Muscle of leg (tissue), 11 donors: Measurements from ENCODE around the gene ELANE. TPM values are rescaled to one million over a fixed set of nuclear protein-coding genes. Genes with fewer than 3 reads are reported as not detected.
"Not testable (repeated sequence)": the region's sequence is repeated elsewhere in the genome, so short reads cannot be mapped to it uniquely, and the experiment has no call there.

Source experiments
- DNase-seq: peaks from one replicate; pipeline ENCODE4 v3.0.0; 2013
- H3K27ac ChIP-seq: one replicate; pipeline ENCODE4 v1.5.1; 2013; ENCODE audit warnings: mild to moderate bottlenecking, low read length, control low read depth
- H3K27me3 ChIP-seq: one replicate; pipeline ENCODE4 v1.6.1; 2013; ENCODE audit warnings: low read length; ENCODE audit not compliant: control insufficient read depth, insufficient read depth
- H3K36me3 ChIP-seq: one replicate; pipeline ENCODE4 v1.6.1; 2013; ENCODE audit warnings: low read length; ENCODE audit not compliant: control insufficient read depth, insufficient read depth
- H3K4me1 ChIP-seq: one replicate; pipeline ENCODE4 v1.6.1; 2013; ENCODE audit warnings: low read length; ENCODE audit not compliant: control insufficient read depth, insufficient read depth
- H3K4me3 ChIP-seq: one replicate; pipeline ENCODE4 v1.5.1; 2013; ENCODE audit warnings: low read length, control low read depth
- H3K9me3 ChIP-seq: replicated peaks from 2 replicates; pipeline ENCODE4 v1.6.1; 2013; ENCODE audit warnings: low read depth, low read length; ENCODE audit not compliant: control insufficient read depth
- WGBS: methylation state at CpG from one replicate; pipeline ENCODE4 v1.1.5; 2013; ENCODE audit warnings: missing lambda C conversion rate; ENCODE audit not compliant: insufficient coverage; 5-methylcytosine and 5-hydroxymethylcytosine counted together
- polyA plus RNA-seq, 8 donors: library from polyadenylated mRNA; unstranded; fragments of 120-200 nt; gene quantifications; one replicate each; pipeline versions ENCODE4 v1.2.1 to v1.2.3, GENCODE V29; 2013; ENCODE audit warnings: inconsistent platforms in 1 of 8, low replicate concordance in 1 of 8; ENCODE audit not compliant: insufficient read length in 8 of 8, insufficient read depth in 1 of 8
- total RNA-seq: library from RNA; stranded (reverse); fragments of 120-200 nt; gene quantifications from one replicate; pipeline ENCODE4 v1.2.4, GENCODE V29; 2013

Gene ELANE
- total and polyA plus RNA-seq, 9 donors = 0.22 to 4.4 (median 0.67) TPM

DNA sequence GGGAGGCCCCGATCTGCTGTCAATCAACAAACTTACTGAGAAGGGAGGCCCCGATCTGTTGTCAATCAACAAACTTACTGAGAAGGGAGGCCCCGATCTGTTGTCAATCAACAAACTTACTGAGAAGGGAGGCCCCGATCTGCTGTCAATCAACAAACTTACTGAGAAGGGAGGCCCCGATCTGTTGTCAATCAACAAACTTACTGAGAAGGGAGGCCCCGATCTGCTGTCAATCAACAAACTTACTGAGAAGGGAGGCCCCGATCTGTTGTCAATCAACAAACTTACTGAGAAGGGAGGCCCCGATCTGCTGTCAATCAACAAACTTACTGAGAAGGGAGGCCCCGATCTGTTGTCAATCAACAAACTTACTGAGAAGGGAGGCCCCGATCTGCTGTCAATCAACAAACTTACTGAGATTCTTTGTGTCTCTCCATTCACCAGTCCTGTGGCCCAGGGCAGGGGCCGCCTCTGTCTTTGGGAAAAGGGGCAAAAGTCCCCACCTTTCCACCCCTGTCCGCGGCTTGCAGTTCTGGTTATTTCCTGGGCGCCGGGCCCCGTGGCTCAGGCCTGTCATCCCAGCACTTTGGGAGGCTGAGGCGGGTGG is 1.6 kb downstream of the ELANE start:
- not testable (repeated sequence) for DNase-seq, H3K4me1 ChIP-seq, H3K9me3 ChIP-seq, H3K4me3 ChIP-seq, H3K27ac ChIP-seq, H3K36me3 ChIP-seq
- WGBS = 100% methylated on average over 5 of the region's 17 CpGs
- peaks cover 49% of the 10 kb centered on the region for H3K27me3 ChIP-seq

GRCh38 chr19:854549-854948 is 2.4 kb downstream of the ELANE start:
- Histone ChIP-seq H3K4me1 (peaks cover 14% of the 10 kb centered on the region), H3K27me3 (peaks cover 55% of the 10 kb centered on the region), H3K36me3 (no peaks in the 10 kb centered on the region), H3K4me3 (no peak overlapping the region), H3K27ac (no peak overlapping the region), H3K9me3 (no peaks in the 10 kb centered on the region)
- DNase-seq = no peak
- WGBS = 100% methylated on average over 1 of the region's 6 CpGs

GRCh38 chr19:855142-855541 is 3.0 kb downstream of the ELANE start:
- Histone ChIP-seq H3K36me3 (no peaks in the 10 kb centered on the region), H3K27me3 (peaks cover 61% of the 10 kb centered on the region), H3K27ac (no peak overlapping the region), H3K4me1 (peaks cover 18% of the 10 kb centered on the region), H3K9me3 (no peaks in the 10 kb centered on the region), H3K4me3 (no peak overlapping the region)
- WGBS = 90% methylated on average over 7 of the region's 12 CpGs
- DNase-seq = no peak

DNA sequence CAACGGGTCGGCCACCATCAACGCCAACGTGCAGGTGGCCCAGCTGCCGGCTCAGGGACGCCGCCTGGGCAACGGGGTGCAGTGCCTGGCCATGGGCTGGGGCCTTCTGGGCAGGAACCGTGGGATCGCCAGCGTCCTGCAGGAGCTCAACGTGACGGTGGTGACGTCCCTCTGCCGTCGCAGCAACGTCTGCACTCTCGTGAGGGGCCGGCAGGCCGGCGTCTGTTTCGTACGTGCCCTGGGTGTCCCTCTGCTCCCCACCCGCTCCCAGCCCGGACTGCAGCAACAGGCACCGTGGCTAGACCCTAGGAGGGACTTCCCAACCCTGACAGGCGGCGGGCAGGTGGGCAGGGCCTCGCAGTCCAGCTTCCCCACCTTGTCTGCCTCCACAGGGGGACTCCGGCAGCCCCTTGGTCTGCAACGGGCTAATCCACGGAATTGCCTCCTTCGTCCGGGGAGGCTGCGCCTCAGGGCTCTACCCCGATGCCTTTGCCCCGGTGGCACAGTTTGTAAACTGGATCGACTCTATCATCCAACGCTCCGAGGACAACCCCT is 3.5 kb downstream of the ELANE start:
- WGBS = 66% methylated on average over 28 of the region's 40 CpGs
- Histone ChIP-seq H3K27ac (no peak overlapping the region), H3K36me3 (no peaks in the 10 kb centered on the region), H3K9me3 (no peaks in the 10 kb centered on the region), H3K27me3 (peaks cover 65% of the 10 kb centered on the region), H3K4me1 (peaks cover 14% of the 10 kb centered on the region), H3K4me3 (no peak overlapping the region)
- no peak for DNase-seq

- Histone ChIP-seq H3K27ac (no peak overlapping the region), H3K4me1 (peaks cover 13% of the 10 kb centered on the region), H3K4me3 (no peak overlapping the region), H3K36me3 (no peaks in the 10 kb centered on the region), H3K9me3 (no peaks in the 10 kb centered on the region), H3K27me3 (peaks cover 65% of the 10 kb centered on the region)
- WGBS = 90% methylated on average over 2 of the region's 9 CpGs
- DNase-seq = no peak
Measured at GRCh38 chr19:858284-858683, 6.2 kb downstream of the ELANE start.

GRCh38 chr19:858868-859843 is 7.1 kb downstream of the ELANE start, which contains the start of gene CFD:
Gene CFD, plus strand, starts transcription at chr19:859664. Its CDS starts 26 bp downstream, at chr19:859690.
- peaks cover 63% of the 10 kb centered on the region for H3K27me3 ChIP-seq
- no peaks in the 10 kb centered on the region for H3K9me3 ChIP-seq
- H3K36me3 ChIP-seq = no peaks in the 10 kb centered on the region
- WGBS = 23% methylated on average over 14 of the region's 24 CpGs
- H3K4me1 ChIP-seq = peaks cover 13% of the 10 kb centered on the region
- no peak within 1 kb of the TSS for H3K4me3 ChIP-seq
- peak; percentile 32 for DNase-seq
- no peak within 1 kb of the TSS for H3K27ac ChIP-seq

- Histone ChIP-seq H3K4me1 (peaks cover 13% of the 10 kb centered on the region), H3K36me3 (no peaks in the 10 kb centered on the region), H3K27ac (no peak overlapping the region), H3K27me3 (peaks cover 57% of the 10 kb centered on the region), H3K9me3 (no peaks in the 10 kb centered on the region), H3K4me3 (no peak overlapping the region)
- DNase-seq = no peak
- 57% methylated on average over 26 of the region's 35 CpGs for WGBS
Measured at GRCh38 chr19:861141-861755, 9.1 kb downstream of the ELANE start.

DNA sequence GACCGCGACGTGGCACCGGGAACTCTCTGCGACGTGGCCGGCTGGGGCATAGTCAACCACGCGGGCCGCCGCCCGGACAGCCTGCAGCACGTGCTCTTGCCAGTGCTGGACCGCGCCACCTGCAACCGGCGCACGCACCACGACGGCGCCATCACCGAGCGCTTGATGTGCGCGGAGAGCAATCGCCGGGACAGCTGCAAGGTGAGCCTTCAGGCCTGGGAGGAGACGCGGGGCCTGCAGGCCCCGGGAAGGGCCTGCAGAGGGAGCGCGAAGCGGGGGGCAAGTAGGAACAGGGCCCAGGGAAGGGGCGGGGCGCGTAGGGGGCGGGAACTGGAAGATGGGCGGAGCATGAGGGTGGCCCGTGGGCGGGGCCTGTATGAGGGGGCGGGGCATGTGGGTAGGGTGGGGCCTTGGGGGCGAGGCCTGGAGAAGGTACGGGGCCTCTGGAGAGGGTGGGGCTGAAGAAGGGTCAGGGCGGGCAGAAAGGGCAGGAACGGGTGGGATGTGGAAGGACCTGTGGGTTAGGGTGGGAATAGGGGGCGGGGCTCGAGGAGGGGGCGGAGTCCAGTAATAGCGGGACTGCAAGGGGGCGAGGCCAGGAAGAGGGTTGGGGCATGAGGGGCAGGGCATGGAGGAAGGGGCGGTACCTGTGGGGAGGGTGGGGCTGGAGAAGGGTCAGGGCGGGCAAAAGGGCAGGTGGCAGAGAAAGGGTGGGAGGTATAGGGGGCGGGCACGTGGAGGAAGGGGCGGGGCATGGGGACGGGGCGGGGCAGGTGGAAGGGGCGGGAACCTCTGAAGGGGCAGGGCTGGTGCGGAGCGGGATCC is 9.9 kb downstream of the ELANE start:
- peaks cover 57% of the 10 kb centered on the region for H3K27me3 ChIP-seq
- peaks cover 1% of the 10 kb centered on the region for H3K36me3 ChIP-seq
- no peak overlapping the region for H3K4me3 ChIP-seq
- peak; percentile 36 for DNase-seq
- WGBS = 14% methylated on average over 48 of the region's 60 CpGs
- H3K9me3 ChIP-seq = no peaks in the 10 kb centered on the region
- H3K4me1 ChIP-seq = peaks cover 13% of the 10 kb centered on the region
- no peak overlapping the region for H3K27ac ChIP-seq

- no peak overlapping the region for H3K27ac ChIP-seq
Measured at GRCh38 chr19:862581-863314, 10.6 kb downstream of the ELANE start.

More at GRCh38 chr19:862581-863314, 10.6 kb downstream of the ELANE start:
- Histone ChIP-seq H3K4me3 (no peak overlapping the region), H3K36me3 (peaks cover 6% of the 10 kb centered on the region), H3K4me1 (peaks cover 15% of the 10 kb centered on the region), H3K27me3 (peaks cover 53% of the 10 kb centered on the region), H3K9me3 (no peaks in the 10 kb centered on the region)
- DNase-seq = peak; percentile 61
- whole genome bisulfite sequencing = 15% methylated on average over 47 of the region's 48 CpGs
